ENCODE measurements around the gene DNAJC18. TPM values are rescaled to one million over a fixed set of nuclear protein-coding genes. Genes with fewer than 3 reads are reported as not detected.

The DNAJC18 gene
- total and polyA plus RNA-seq, 2 of the 4 experiments (the other 2 are of a cell fraction), result 8.5 to 11.1 TPM

DNA sequence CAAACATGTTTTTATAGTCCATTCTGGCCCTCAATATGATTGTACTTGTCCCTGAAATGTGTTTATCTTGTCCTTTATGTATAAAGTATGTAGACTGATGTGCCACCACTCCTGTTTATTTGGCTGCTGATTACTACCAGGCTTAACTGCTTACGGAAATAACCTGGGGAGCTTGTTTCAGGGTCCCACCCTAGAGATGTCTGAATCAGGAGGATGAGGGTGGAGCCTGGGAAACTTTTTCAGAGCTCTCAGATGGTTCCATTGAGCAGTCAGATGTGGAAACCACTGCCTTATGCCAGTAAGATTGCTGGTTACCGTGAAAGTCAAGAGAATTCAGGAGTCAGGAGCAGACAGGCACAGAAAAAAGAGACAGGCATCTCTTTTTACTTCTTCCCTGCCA, 75.4 kb downstream of the DNAJC18 start:
- intact Hi-C loops (cut with micrococcal nuclease), result no loop called here
- Histone ChIP-seq H3K9me3 (ENCODE audit: control insufficient read depth, insufficient read depth, low read length) (no peaks in the 10 kb centered on the region), H2BK15ac (ENCODE audit: low read depth, low read length) (no peak overlapping the region), H2BK20ac (ENCODE audit: low read depth, low read length) (no peak overlapping the region), H3K9ac (ENCODE audit: low read depth, low read length) (no peak overlapping the region), H2BK5ac (ENCODE audit: low read depth, low read length, poor library complexity, severe bottlenecking) (no peak overlapping the region), H2AK5ac (ENCODE audit: low read depth, low read length) (no peak overlapping the region), H3K4me1 (ENCODE audit: control insufficient read depth, insufficient read depth, low read length) (peaks cover 5% of the 10 kb centered on the region), H3K9me1 (ENCODE audit: insufficient read depth, low read length) (peaks cover 5% of the 10 kb centered on the region), H4K8ac (ENCODE audit: low read depth in 2 of 2, low read length in 2 of 2) (no peak overlapping the region), H3K14ac (replicated peaks; ENCODE audit: low read depth, low read length) (no peak overlapping the region), H2AFZ (replicated peaks; ENCODE audit: low read length, poor library complexity) (no peak overlapping the region), H4K20me1 (ENCODE audit: insufficient read depth, low read length) (peaks cover 47% of the 10 kb centered on the region), H3K23ac (ENCODE audit: low read depth, low read length) (no peak overlapping the region), H4K91ac (ENCODE audit: insufficient read depth, low read depth, low read length) (no peak overlapping the region), H3K79me1 (ENCODE audit: low read depth in 1 of 2, low read length in 2 of 2) (peaks cover 19 to 63% of the 10 kb centered on the region in 2 experiments), H3K4me2 (ENCODE audit: low read depth, low read length) (no peak overlapping the region), H3K36me3 (ENCODE audit: control insufficient read depth, insufficient read depth, low read length) (peaks cover 30% of the 10 kb centered on the region), H3K27me3 (ENCODE audit: control insufficient read depth, insufficient read depth, low read length) (no peaks in the 10 kb centered on the region), H3K27ac (ENCODE audit: insufficient read depth, low read length) (no peak overlapping the region), H2BK120ac (ENCODE audit: low read depth, low read length) (no peak overlapping the region), H3K4ac (ENCODE audit: low read depth, low read length) (no peak overlapping the region), H3K18ac (ENCODE audit: low read depth, low read length) (no peak overlapping the region), H3K4me3 (ENCODE audit: insufficient read depth, low read depth, low read length) (no peak overlapping the region), H4K5ac (ENCODE audit: low read depth, low read length) (no peak overlapping the region), H2AK9ac (replicated peaks; ENCODE audit: low read depth, low read length, poor library complexity) (no peak overlapping the region), H3K56ac (ENCODE audit: extremely low read depth, insufficient read depth, low read length) (no peak overlapping the region)
- dilution Hi-C loops (cut with HindIII; ENCODE audit: low sequenced_read_pairs, unreplicated experiment), result no loop called here
- in situ Hi-C loops (cut with MboI; ENCODE audit: low sequenced_read_pairs), result no loop called here
- DNase-seq, result no peak
- TF ChIP-seq, protein P1, sequence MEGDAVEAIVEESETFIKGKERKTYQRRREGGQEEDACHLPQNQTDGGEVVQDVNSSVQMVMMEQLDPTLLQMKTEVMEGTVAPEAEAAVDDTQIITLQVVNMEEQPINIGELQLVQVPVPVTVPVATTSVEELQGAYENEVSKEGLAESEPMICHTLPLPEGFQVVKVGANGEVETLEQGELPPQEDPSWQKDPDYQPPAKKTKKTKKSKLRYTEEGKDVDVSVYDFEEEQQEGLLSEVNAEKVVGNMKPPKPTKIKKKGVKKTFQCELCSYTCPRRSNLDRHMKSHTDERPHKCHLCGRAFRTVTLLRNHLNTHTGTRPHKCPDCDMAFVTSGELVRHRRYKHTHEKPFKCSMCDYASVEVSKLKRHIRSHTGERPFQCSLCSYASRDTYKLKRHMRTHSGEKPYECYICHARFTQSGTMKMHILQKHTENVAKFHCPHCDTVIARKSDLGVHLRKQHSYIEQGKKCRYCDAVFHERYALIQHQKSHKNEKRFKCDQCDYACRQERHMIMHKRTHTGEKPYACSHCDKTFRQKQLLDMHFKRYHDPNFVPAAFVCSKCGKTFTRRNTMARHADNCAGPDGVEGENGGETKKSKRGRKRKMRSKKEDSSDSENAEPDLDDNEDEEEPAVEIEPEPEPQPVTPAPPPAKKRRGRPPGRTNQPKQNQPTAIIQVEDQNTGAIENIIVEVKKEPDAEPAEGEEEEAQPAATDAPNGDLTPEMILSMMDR (conservative IDR thresholded peaks at IDR 0.05; ENCODE audit: low read depth, low read length), result no peak
- TF ChIP-seq, protein P2, sequence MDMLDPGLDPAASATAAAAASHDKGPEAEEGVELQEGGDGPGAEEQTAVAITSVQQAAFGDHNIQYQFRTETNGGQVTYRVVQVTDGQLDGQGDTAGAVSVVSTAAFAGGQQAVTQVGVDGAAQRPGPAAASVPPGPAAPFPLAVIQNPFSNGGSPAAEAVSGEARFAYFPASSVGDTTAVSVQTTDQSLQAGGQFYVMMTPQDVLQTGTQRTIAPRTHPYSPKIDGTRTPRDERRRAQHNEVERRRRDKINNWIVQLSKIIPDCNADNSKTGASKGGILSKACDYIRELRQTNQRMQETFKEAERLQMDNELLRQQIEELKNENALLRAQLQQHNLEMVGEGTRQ (IDR thresholded peaks at IDR 0.05; ENCODE audit: low read depth, low read length), result no peak
- TF ChIP-seq CEBPB (IDR thresholded peaks at IDR 0.05; ENCODE audit: low read depth, low read length) (no peak), MAZ (IDR thresholded peaks at IDR 0.05; ENCODE audit: borderline replicate concordance, low read depth, low read length) (no peak), SMC3 (IDR thresholded peaks at IDR 0.05; ENCODE audit: low read depth, low read length) (no peak), POLR2A (IDR thresholded peaks at IDR 0.05; ENCODE audit: low read depth, low read length) (no peak), NFE2L2 (IDR thresholded peaks at IDR 0.05; ENCODE audit: low read depth, low read length) (no peak), RFX5 (IDR thresholded peaks at IDR 0.05; ENCODE audit: low read depth, low read length) (no peak), FOS (IDR thresholded peaks at IDR 0.05; ENCODE audit: low read depth, low read length) (no peak), RCOR1 (IDR thresholded peaks at IDR 0.05; ENCODE audit: insufficient replicate concordance, low read length) (no peak), MAFK (IDR thresholded peaks at IDR 0.05; ENCODE audit: low read depth, low read length) (no peak), MXI1 (IDR thresholded peaks at IDR 0.05; ENCODE audit: borderline replicate concordance, low read depth, low read length) (no peak)
- TF ChIP-seq, protein P3, sequence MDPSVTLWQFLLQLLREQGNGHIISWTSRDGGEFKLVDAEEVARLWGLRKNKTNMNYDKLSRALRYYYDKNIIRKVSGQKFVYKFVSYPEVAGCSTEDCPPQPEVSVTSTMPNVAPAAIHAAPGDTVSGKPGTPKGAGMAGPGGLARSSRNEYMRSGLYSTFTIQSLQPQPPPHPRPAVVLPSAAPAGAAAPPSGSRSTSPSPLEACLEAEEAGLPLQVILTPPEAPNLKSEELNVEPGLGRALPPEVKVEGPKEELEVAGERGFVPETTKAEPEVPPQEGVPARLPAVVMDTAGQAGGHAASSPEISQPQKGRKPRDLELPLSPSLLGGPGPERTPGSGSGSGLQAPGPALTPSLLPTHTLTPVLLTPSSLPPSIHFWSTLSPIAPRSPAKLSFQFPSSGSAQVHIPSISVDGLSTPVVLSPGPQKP (IDR thresholded peaks at IDR 0.05; ENCODE audit: borderline replicate concordance, low read depth, low read length), result no peak
- ATAC-seq (ENCODE audit: low read depth), result no peak
- BruUV-seq (replicated peaks), result no TSS peak
- WGBS, 2 experiments (ENCODE audit: extremely low coverage in 2 of 2, insufficient read length in 1 of 2), result no CpG with 5 or more reads among the region's 2 CpGs
- POLR2A ChIA-PET (ENCODE audit: unreplicated experiment), result no interaction called here
- CTCF ChIA-PET, result no interaction called here
